ENCODE results near the gene RGPD8. TPM values are rescaled to one million over a fixed set of nuclear protein-coding genes. Genes with fewer than 3 reads are reported as not detected.
"Not testable (repeated sequence)": the region's sequence is repeated elsewhere in the genome, so short reads cannot be mapped to it uniquely, and the experiment has no call there.

Gene RGPD8
- polyA plus RNA-seq, 3 donors, result 0.29 to 3.4 (median 1.2) TPM

GRCh38 chr2:112438603-112439261, 5.3 kb upstream of the RGPD8 start:
- DNase-seq; H3K36me3 Mint-ChIP-seq; H3K79me2 ChIP-seq (ENCODE audit: insufficient read depth, low read length); H4K20me1 ChIP-seq (ENCODE audit: insufficient read depth, low read length); H2AFZ ChIP-seq (ENCODE audit: insufficient read depth, low read depth, low read length, poor library complexity, severe bottlenecking); H3K4me1 Mint-ChIP-seq; H3K27me3 ChIP-seq (ENCODE audit: control insufficient read depth in 2 of 2, insufficient read depth in 2 of 2, low read length in 2 of 2); H3K4me1 ChIP-seq (ENCODE audit: control insufficient read depth in 1 of 2, insufficient read depth in 2 of 2, low read length in 2 of 2); H3K9me3 ChIP-seq (replicated peaks in 1 of 2; ENCODE audit: control insufficient read depth in 1 of 2, insufficient read depth in 1 of 2, low read length in 2 of 2); H3K9ac ChIP-seq (ENCODE audit: insufficient read depth, low read length, poor library complexity, severe bottlenecking); H3K27ac ChIP-seq (ENCODE audit: low read depth in 1 of 2, low read length in 2 of 2); H3K4me2 ChIP-seq (replicated peaks; ENCODE audit: extremely low read depth, low read length, poor library complexity, severe bottlenecking); H3K9me3 Mint-ChIP-seq; H3K36me3 ChIP-seq (replicated peaks in 1 of 2; ENCODE audit: control insufficient read depth in 1 of 2, insufficient read depth in 2 of 2, low read length in 2 of 2); H3K27ac Mint-ChIP-seq; H3K4me3 ChIP-seq (replicated peaks in 1 of 3; ENCODE audit: low read depth in 2 of 3, low read length in 3 of 3); H3K4me3 Mint-ChIP-seq: not testable (repeated sequence)
- peaks cover 3 to 15% (median 9%) of the 10 kb centered on the region in 3 donors for H3K27me3 Mint-ChIP-seq (ENCODE audit: low read depth in 3 of 3)
- WGBS (ENCODE audit: insufficient coverage), result no CpG with 5 or more reads among the region's 6 CpGs
- intact Hi-C loops (cut with micrococcal nuclease), result loop anchor here (10.0 kb wide), 2 partner anchors 184 to 384 kb away; partner anchors contain the start of genes ZC3H8 (in 2 of the 2) and TMEM87B (in 1 of the 2)

DNA sequence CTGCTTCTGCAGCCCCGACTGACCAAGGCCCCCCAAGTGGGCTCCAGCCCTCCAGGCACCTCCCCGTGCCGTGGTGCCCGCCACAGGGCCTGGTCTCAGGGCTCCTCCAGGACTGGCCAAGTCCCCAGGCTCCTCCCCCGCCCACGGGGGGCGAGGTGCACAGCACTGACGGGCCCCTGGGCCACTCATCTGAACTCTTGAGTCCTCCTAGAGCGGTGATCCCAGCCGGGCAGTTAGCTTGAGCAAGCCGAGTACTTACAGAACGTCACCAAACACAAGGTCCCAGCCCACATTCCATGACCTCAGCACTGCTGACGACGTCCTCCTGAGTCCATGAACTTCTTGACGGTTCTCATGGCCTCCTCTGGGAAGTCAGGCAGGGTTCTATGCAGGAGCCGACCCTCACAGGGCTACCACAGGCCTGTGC, 4.0 kb upstream of the RGPD8 start:
- not testable (repeated sequence) for H2AFZ ChIP-seq (ENCODE audit: insufficient read depth, low read depth, low read length, poor library complexity, severe bottlenecking); H3K9me3 Mint-ChIP-seq; H3K36me3 Mint-ChIP-seq; H3K4me1 Mint-ChIP-seq; H3K4me3 Mint-ChIP-seq; H3K27me3 ChIP-seq (ENCODE audit: control insufficient read depth in 2 of 2, insufficient read depth in 2 of 2, low read length in 2 of 2); H3K27ac ChIP-seq (ENCODE audit: low read depth in 1 of 2, low read length in 2 of 2); H3K9ac ChIP-seq (ENCODE audit: insufficient read depth, low read length, poor library complexity, severe bottlenecking); H3K36me3 ChIP-seq (replicated peaks in 1 of 2; ENCODE audit: control insufficient read depth in 1 of 2, insufficient read depth in 2 of 2, low read length in 2 of 2); H3K4me1 ChIP-seq (ENCODE audit: control insufficient read depth in 1 of 2, insufficient read depth in 2 of 2, low read length in 2 of 2); H4K20me1 ChIP-seq (ENCODE audit: insufficient read depth, low read length); DNase-seq; H3K9me3 ChIP-seq (replicated peaks in 1 of 2; ENCODE audit: control insufficient read depth in 1 of 2, insufficient read depth in 1 of 2, low read length in 2 of 2); H3K27ac Mint-ChIP-seq; H3K4me3 ChIP-seq (replicated peaks in 1 of 3; ENCODE audit: low read depth in 2 of 3, low read length in 3 of 3); H3K79me2 ChIP-seq (ENCODE audit: insufficient read depth, low read length); H3K4me2 ChIP-seq (replicated peaks; ENCODE audit: extremely low read depth, low read length, poor library complexity, severe bottlenecking)
- peaks cover 3 to 15% (median 6%) of the 10 kb centered on the region in 3 donors for H3K27me3 Mint-ChIP-seq (ENCODE audit: low read depth in 3 of 3)
- 92% methylated on average over 14 of the region's 16 CpGs for WGBS (ENCODE audit: insufficient coverage)
- intact Hi-C loops (cut with micrococcal nuclease), result loop anchor here (10.0 kb wide), 2 partner anchors 183 to 383 kb away; partner anchors contain the start of genes ZC3H8 (in 2 of the 2) and TMEM87B (in 1 of the 2)

DNA sequence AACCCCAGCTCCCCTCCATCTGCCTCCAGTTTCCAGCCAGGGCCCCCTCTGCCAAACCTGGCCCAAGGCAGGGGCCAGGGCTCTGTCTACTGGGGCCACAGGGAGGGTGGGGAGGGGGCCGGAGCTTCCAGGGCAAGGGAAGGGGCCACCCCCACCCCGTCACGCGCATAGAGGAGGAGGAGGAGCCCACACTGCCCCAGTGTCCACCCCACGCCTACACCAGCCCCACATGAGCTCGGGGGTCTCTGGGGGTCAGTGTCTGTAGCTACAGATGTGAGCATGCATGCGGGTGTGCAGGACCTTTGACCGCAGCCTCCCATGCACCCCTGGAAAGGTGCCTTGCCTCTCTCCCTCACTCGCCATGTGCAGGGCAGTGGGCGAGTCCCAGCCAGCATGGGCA, 3.5 kb upstream of the RGPD8 start:
- H3K9me3 Mint-ChIP-seq; H3K9ac ChIP-seq (ENCODE audit: insufficient read depth, low read length, poor library complexity, severe bottlenecking); H3K36me3 ChIP-seq (replicated peaks in 1 of 2; ENCODE audit: control insufficient read depth in 1 of 2, insufficient read depth in 2 of 2, low read length in 2 of 2); H3K79me2 ChIP-seq (ENCODE audit: insufficient read depth, low read length); H3K36me3 Mint-ChIP-seq; DNase-seq; H4K20me1 ChIP-seq (ENCODE audit: insufficient read depth, low read length); H3K9me3 ChIP-seq (replicated peaks in 1 of 2; ENCODE audit: control insufficient read depth in 1 of 2, insufficient read depth in 1 of 2, low read length in 2 of 2); H3K4me1 ChIP-seq (ENCODE audit: control insufficient read depth in 1 of 2, insufficient read depth in 2 of 2, low read length in 2 of 2); H3K4me2 ChIP-seq (replicated peaks; ENCODE audit: extremely low read depth, low read length, poor library complexity, severe bottlenecking); H3K27ac ChIP-seq (ENCODE audit: low read depth in 1 of 2, low read length in 2 of 2); H3K4me3 Mint-ChIP-seq; H3K4me3 ChIP-seq (replicated peaks in 1 of 3; ENCODE audit: low read depth in 2 of 3, low read length in 3 of 3); H3K27me3 ChIP-seq (ENCODE audit: control insufficient read depth in 2 of 2, insufficient read depth in 2 of 2, low read length in 2 of 2); H3K27ac Mint-ChIP-seq; H3K4me1 Mint-ChIP-seq; H2AFZ ChIP-seq (ENCODE audit: insufficient read depth, low read depth, low read length, poor library complexity, severe bottlenecking): not testable (repeated sequence)
- intact Hi-C loops (cut with micrococcal nuclease), result loop anchor here (10.0 kb wide), 2 partner anchors 182 to 382 kb away; partner anchors contain the start of genes ZC3H8 (in 2 of the 2) and TMEM87B (in 1 of the 2)
- WGBS (ENCODE audit: insufficient coverage), result 100% methylated on average over 1 of the region's 10 CpGs
- H3K27me3 Mint-ChIP-seq (ENCODE audit: low read depth in 3 of 3), result peaks cover 3 to 14% (median 5%) of the 10 kb centered on the region in 3 donors

GRCh38 chr2:112435716-112436431, 2.4 kb upstream of the RGPD8 start:
- H3K4me1 ChIP-seq (ENCODE audit: control insufficient read depth in 1 of 2, insufficient read depth in 2 of 2, low read length in 2 of 2); H3K36me3 Mint-ChIP-seq; H3K27me3 Mint-ChIP-seq (ENCODE audit: low read depth in 3 of 3); H3K9ac ChIP-seq (ENCODE audit: insufficient read depth, low read length, poor library complexity, severe bottlenecking); H3K27me3 ChIP-seq (ENCODE audit: control insufficient read depth in 2 of 2, insufficient read depth in 2 of 2, low read length in 2 of 2); H3K27ac ChIP-seq (ENCODE audit: low read depth in 1 of 2, low read length in 2 of 2); H3K4me1 Mint-ChIP-seq; H2AFZ ChIP-seq (ENCODE audit: insufficient read depth, low read depth, low read length, poor library complexity, severe bottlenecking); H3K9me3 Mint-ChIP-seq; H3K4me3 Mint-ChIP-seq; H3K9me3 ChIP-seq (replicated peaks in 1 of 2; ENCODE audit: control insufficient read depth in 1 of 2, insufficient read depth in 1 of 2, low read length in 2 of 2); H4K20me1 ChIP-seq (ENCODE audit: insufficient read depth, low read length); DNase-seq; H3K36me3 ChIP-seq (replicated peaks in 1 of 2; ENCODE audit: control insufficient read depth in 1 of 2, insufficient read depth in 2 of 2, low read length in 2 of 2); H3K4me3 ChIP-seq (replicated peaks in 1 of 3; ENCODE audit: low read depth in 2 of 3, low read length in 3 of 3); H3K4me2 ChIP-seq (replicated peaks; ENCODE audit: extremely low read depth, low read length, poor library complexity, severe bottlenecking): not testable (repeated sequence)
- 100% methylated on average over 2 of the region's 18 CpGs for WGBS (ENCODE audit: insufficient coverage)
- peaks cover 12% of the 10 kb centered on the region for H3K79me2 ChIP-seq (ENCODE audit: insufficient read depth, low read length)
- H3K27ac Mint-ChIP-seq, result peak overlapping the region in 1 of 7 donors; percentile 31
- intact Hi-C loops (cut with micrococcal nuclease), result loop anchor here (10.0 kb wide), 2 partner anchors 181 to 381 kb away; partner anchors contain the start of genes ZC3H8 (in 2 of the 2) and TMEM87B (in 1 of the 2)
